HEK293 (cell line): ENCODE measurements around the gene SLC7A14.

Experiments
- CTCF ChIA-PET: fragments of 350-600 bp; formaldehyde crosslinking; extraction: SDS; loops from one replicate; lab custom pipeline; 2021; ENCODE audit warnings: antibody characterized with exemption; lab: Yijun Ruan, JAX
- POLR2A ChIA-PET: fragments of 300-600 bp; formaldehyde crosslinking; extraction: SDS; loops from one replicate; lab custom pipeline; 2020; ENCODE audit warnings: antibody characterized with exemption, inconsistent platforms; lab: Yijun Ruan, JAX
- H3K27ac ChIP-seq: fragments of 200-500 bp; sonication (Bioruptor generic); 2 replicates; pipeline ENCODE4 v1.5.1; 2014; ENCODE audit warnings: low read depth, low read length, control low read depth, inconsistent platforms; ENCODE audit errors: extremely low read depth
- H3K36me3 ChIP-seq, 2 experiments: fragments of 200-500 bp in 1 of 2; sonication (Bioruptor generic) in 1 of 2; 1 replicate in 1 of 2; 2 replicates in 1 of 2; pipeline ENCODE4 v1.5.1; 2014 to 2017; ENCODE audit warnings: inconsistent platforms in 2 of 2, low read length in 2 of 2; ENCODE audit not compliant: control insufficient read depth in 2 of 2, insufficient read depth in 1 of 2
- H3K4me1 ChIP-seq: fragments of 200-500 bp; sonication (Bioruptor generic); 2 replicates; pipeline ENCODE4 v1.5.1; 2014; ENCODE audit warnings: mild to moderate bottlenecking, low read length, inconsistent platforms; ENCODE audit not compliant: control insufficient read depth, insufficient read depth
- H3K4me3 ChIP-seq: 2 replicates; pipeline ENCODE4 v1.5.1; 2011; ENCODE audit warnings: low read depth, mild to moderate bottlenecking, control low read depth, low read length, moderate library complexity
- H3K9me3 ChIP-seq: fragments of 200-500 bp; sonication (Bioruptor generic); 2 replicates; pipeline ENCODE4 v1.5.1; 2014; ENCODE audit warnings: low read depth, low read length, inconsistent platforms; ENCODE audit not compliant: control insufficient read depth, insufficient read depth
- AEBP2 ChIP-seq: fragments of 450-650 bp; formaldehyde crosslinking; IDR thresholded peaks from 2 replicates; pipeline ENCODE4 v1.5.1; 2016; ENCODE audit warnings: missing biosample characterization, missing genetic modification characterization, borderline replicate concordance
- BCL11A ChIP-seq: fragments of 450-650 bp; formaldehyde crosslinking; IDR thresholded peaks from 2 replicates; pipeline ENCODE4 v1.5.1; 2016; ENCODE audit warnings: low read depth, missing biosample characterization, missing genetic modification characterization
- GLIS2 ChIP-seq: fragments of 450-650 bp; formaldehyde crosslinking; IDR thresholded peaks from 2 replicates; pipeline ENCODE4 v1.5.1; 2016; ENCODE audit warnings: missing biosample characterization, missing genetic modification characterization
- PBX3 ChIP-seq: sonication (generic); formaldehyde crosslinking; IDR thresholded peaks from 2 replicates; pipeline ENCODE4 v1.8.1; 2022; ENCODE audit warnings: mild to moderate bottlenecking, moderate library complexity, missing genetic modification reagents
- SP2 ChIP-seq: fragments of 450-650 bp; formaldehyde crosslinking; IDR thresholded peaks from 2 replicates; pipeline ENCODE4 v1.5.1; 2016; ENCODE audit warnings: missing biosample characterization, missing genetic modification characterization
- YY2 ChIP-seq: fragments of 450-650 bp; formaldehyde crosslinking; IDR thresholded peaks from 2 replicates; pipeline ENCODE4 v1.5.1; 2016; ENCODE audit warnings: missing biosample characterization, missing genetic modification characterization
- ZBTB21 ChIP-seq: fragments of 450-650 bp; formaldehyde crosslinking; IDR thresholded peaks from 2 replicates; pipeline ENCODE4 v1.5.1; 2017; ENCODE audit warnings: missing biosample characterization, missing genetic modification characterization
- ZBTB48 ChIP-seq: fragments of 450-650 bp; formaldehyde crosslinking; IDR thresholded peaks from 2 replicates; pipeline ENCODE4 v1.5.1; 2016; ENCODE audit warnings: missing biosample characterization, missing genetic modification characterization
- ZBTB8A ChIP-seq: fragments of 450-650 bp; formaldehyde crosslinking; IDR thresholded peaks from 2 replicates; pipeline ENCODE4 v1.5.1; 2016; ENCODE audit warnings: missing biosample characterization, missing genetic modification characterization
- ZNF114 ChIP-seq: fragments of 450-650 bp; formaldehyde crosslinking; IDR thresholded peaks from 2 replicates; pipeline ENCODE4 v1.5.0; 2017; ENCODE audit warnings: missing biosample characterization, missing genetic modification characterization
- ZNF133 ChIP-seq: fragments of 450-650 bp; formaldehyde crosslinking; IDR thresholded peaks from 2 replicates; pipeline ENCODE4 v1.5.1; 2016; ENCODE audit warnings: missing biosample characterization, missing genetic modification characterization
- ZNF148 ChIP-seq: fragments of 450-650 bp; formaldehyde crosslinking; IDR thresholded peaks from 2 replicates; pipeline ENCODE4 v1.5.0; 2017; ENCODE audit warnings: missing biosample characterization, missing genetic modification characterization, borderline replicate concordance
- ZNF184 ChIP-seq: fragments of 450-650 bp; IDR thresholded peaks from 2 replicates; pipeline ENCODE4 v1.5.1; 2018; ENCODE audit warnings: missing biosample characterization, mild to moderate bottlenecking, missing genetic modification characterization
- ZNF239 ChIP-seq: fragments of 450-650 bp; formaldehyde crosslinking; IDR thresholded peaks from 2 replicates; pipeline ENCODE4 v1.5.1; 2016; ENCODE audit warnings: missing biosample characterization, missing genetic modification characterization
- ZNF521 ChIP-seq: fragments of 450-650 bp; formaldehyde crosslinking; IDR thresholded peaks from 2 replicates; pipeline ENCODE4 v1.5.1; 2017; ENCODE audit warnings: missing biosample characterization, mild to moderate bottlenecking, missing genetic modification characterization
- ZNF596 ChIP-seq: fragments of 450-650 bp; IDR thresholded peaks from 2 replicates; pipeline ENCODE4 v1.5.0; 2018; ENCODE audit warnings: missing biosample characterization, mild to moderate bottlenecking, missing genetic modification characterization, moderate library complexity
- ZNF610 ChIP-seq: fragments of 450-650 bp; formaldehyde crosslinking; IDR thresholded peaks from 2 replicates; pipeline ENCODE4 v1.5.1; 2016; ENCODE audit warnings: missing biosample characterization, missing genetic modification characterization, borderline replicate concordance
- ZNF692 ChIP-seq: fragments of 450-650 bp; formaldehyde crosslinking; IDR thresholded peaks from 2 replicates; pipeline ENCODE4 v1.5.1; 2016; ENCODE audit warnings: missing biosample characterization, missing genetic modification characterization
- ZNF704 ChIP-seq: fragments of 450-650 bp; formaldehyde crosslinking; IDR thresholded peaks from 2 replicates; pipeline ENCODE4 v1.5.1; 2016; ENCODE audit warnings: missing biosample characterization, missing genetic modification characterization
- ZNF76 ChIP-seq: fragments of 450-650 bp; formaldehyde crosslinking; IDR thresholded peaks from 2 replicates; pipeline ENCODE4; 2016; ENCODE audit warnings: low read depth, missing biosample characterization, missing genetic modification characterization, borderline replicate concordance

The SLC7A14 gene

GRCh38 chr3:170502297-170502696 is 83.6 kb downstream of the SLC7A14 start (continued):
- TF ChIP-seq ZNF239: no peak
- no peak for TF ChIP-seq GLIS2 (tag by site-specific recombination)
- TF ChIP-seq SP2 (tag by site-specific recombination): no peak

GRCh38 chr3:170500995-170501394 is 84.9 kb downstream of the SLC7A14 start:
- H3K36me3 ChIP-seq: no peaks in the 10 kb centered on the region
- ChIA-PET POLR2A (interaction anchor here (0.7 kb wide), 1 partner anchor 30 kb away, joined by 3 read pairs; no protein-coding TSS in a partner anchor), CTCF (interaction anchor here (0.7 to 1.5 kb wide), 2 partner anchors 47 to 309 kb away, joined by 3 to 4 read pairs; no protein-coding TSS in a partner anchor)
- no peak for TF ChIP-seq ZNF148 (tag by site-specific recombination)
- TF ChIP-seq ZNF133 (tag by site-specific recombination): no peak
- TF ChIP-seq AEBP2 (tag by site-specific recombination): no peak
- TF ChIP-seq YY2 (tag by site-specific recombination): no peak
- H3K9me3 ChIP-seq: no peaks in the 10 kb centered on the region
- H3K4me3 ChIP-seq: no peak overlapping the region
- no peak overlapping the region for H3K27ac ChIP-seq
- no peaks in the 10 kb centered on the region for H3K4me1 ChIP-seq

GRCh38 chr3:170500462-170500861 is 85.4 kb downstream of the SLC7A14 start:
- H3K4me1 ChIP-seq: no peaks in the 10 kb centered on the region
- no peaks in the 10 kb centered on the region for H3K9me3 ChIP-seq
- ChIA-PET CTCF (interaction anchor here (0.7 to 1.5 kb wide), 4 partner anchors 19 to 310 kb away, joined by 3 to 4 read pairs (median 4); no protein-coding TSS in a partner anchor), POLR2A (interaction anchor here (0.7 kb wide), 1 partner anchor 31 kb away, joined by 3 read pairs; no protein-coding TSS in a partner anchor)
- H3K4me3 ChIP-seq: no peak overlapping the region
- no peak overlapping the region for H3K27ac ChIP-seq
- H3K36me3 ChIP-seq: no peaks in the 10 kb centered on the region
- no peak for TF ChIP-seq ZBTB48
- no peak for TF ChIP-seq PBX3 (CRISPR knock-in tag)
- no peak for TF ChIP-seq ZNF521 (tag by site-specific recombination)
- TF ChIP-seq BCL11A: no peak
- no peak for TF ChIP-seq ZBTB8A (tag by site-specific recombination)
- no peak for TF ChIP-seq ZNF114 (tag by site-specific recombination)
- TF ChIP-seq ZNF596 (tag by site-specific recombination): no peak
- TF ChIP-seq ZNF76 (tag by site-specific recombination): no peak
- TF ChIP-seq ZNF704 (tag by site-specific recombination): no peak
- no peak for TF ChIP-seq ZNF692 (tag by site-specific recombination)
- no peak for TF ChIP-seq ZBTB21 (tag by site-specific recombination)
- no peak for TF ChIP-seq ZNF184 (tag by site-specific recombination)
- no peak for TF ChIP-seq ZNF610 (tag by site-specific recombination)
